ENCODE measurements around the gene PARP1.

DNA sequence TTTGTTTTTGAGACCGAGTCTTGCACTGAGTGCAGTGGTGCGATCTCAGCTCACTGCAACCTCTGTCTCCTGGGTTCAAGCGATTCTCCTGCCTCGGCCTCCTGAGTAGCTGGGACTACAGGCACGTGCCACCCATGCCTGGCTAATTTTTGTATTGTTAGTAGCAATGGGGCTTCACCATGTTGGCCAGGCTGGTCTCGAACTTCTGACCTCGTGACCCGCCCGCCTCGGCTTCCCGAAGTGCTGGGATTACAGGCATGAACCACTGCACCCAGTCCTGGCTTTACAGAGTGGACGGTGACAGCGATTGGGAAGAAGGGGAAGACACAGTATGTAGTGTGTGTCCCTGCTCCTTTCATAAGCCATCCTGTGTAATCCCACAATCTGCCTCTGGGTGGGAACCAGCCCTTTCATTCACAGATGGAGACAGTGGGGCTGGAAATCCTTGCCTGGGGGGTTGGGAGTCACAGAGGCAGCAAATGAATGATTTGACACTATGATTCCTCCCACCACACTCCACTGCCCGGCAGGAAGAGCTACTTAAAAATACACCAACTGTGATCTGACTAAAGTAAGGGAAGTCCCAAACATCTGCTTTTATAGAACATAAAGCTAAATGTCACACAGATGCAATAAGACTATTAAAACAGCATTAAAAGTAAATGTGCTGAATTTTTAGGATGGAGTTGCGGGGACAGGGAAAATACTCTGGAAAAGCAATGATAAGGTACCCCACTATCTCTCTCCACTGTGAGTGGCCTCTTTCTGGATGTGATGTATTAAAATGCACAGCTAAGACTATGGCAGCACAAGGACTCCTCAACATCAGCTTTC lies 4.5 kb downstream of the PARP1 start:
- TF ChIP-seq CTCF (IDR thresholded peaks at IDR 0.05) (peak; percentile 38), EZH2 (IDR thresholded peaks at IDR 0.05; ENCODE audit: borderline replicate concordance, insufficient read depth, low read depth, low read length, poor library complexity, severe bottlenecking) (no peak)
